HCT116 (cell line): ENCODE data around the gene PSMD12.

Source experiments
- CTCF ChIP-seq, 3 experiments: fragments of 200-600 bp in 1 of 3; sonication (generic) in 1 of 3; IDR thresholded peaks in 2 of 3; conservative IDR thresholded peaks in 1 of 3; 2 replicates each; pipeline ENCODE4 v1.5.1; 2012 to 2017; ENCODE audit warnings: low read depth in 2 of 3, low read length in 2 of 3, antibody characterized with exemption in 1 of 3, borderline replicate concordance in 1 of 3, control low read depth in 1 of 3, mild to moderate bottlenecking in 1 of 3, mixed read lengths in 1 of 3, mixed run types in 1 of 3, moderate library complexity in 1 of 3; ENCODE audit not compliant: insufficient read depth in 1 of 3
- EGR1 ChIP-seq: IDR thresholded peaks from 2 replicates; pipeline ENCODE4 v1.6.1; 2012; ENCODE audit warnings: low read depth
- EZH2 ChIP-seq: fragments of 200-600 bp; sonication (generic); IDR thresholded peaks from 2 replicates; pipeline ENCODE4 v1.6.1; 2017; ENCODE audit warnings: antibody characterized with exemption, mixed run types
- MAX ChIP-seq: IDR thresholded peaks from 2 replicates; pipeline ENCODE4 v1.6.1; 2012
- POLR2A ChIP-seq: IDR thresholded peaks from 2 replicates; pipeline ENCODE4 v1.7.0; 2011; ENCODE audit warnings: borderline replicate concordance; ENCODE audit not compliant: insufficient read depth, insufficient read length; ENCODE audit errors: extremely low read depth
- POLR2AphosphoS5 ChIP-seq: IDR thresholded peaks from 2 replicates; pipeline ENCODE4 v1.6.1; 2011; ENCODE audit warnings: mild to moderate bottlenecking, low read depth, low read length, moderate library complexity
- RAD21 ChIP-seq: IDR thresholded peaks from 2 replicates; pipeline ENCODE4 v1.6.1; 2012; ENCODE audit warnings: low read depth, mild to moderate bottlenecking
- REST ChIP-seq: IDR thresholded peaks from 2 replicates; pipeline ENCODE4 v1.6.1; 2012; ENCODE audit warnings: low read depth
- SIN3A ChIP-seq: IDR thresholded peaks from 2 replicates; pipeline ENCODE4 v1.6.1; 2012; ENCODE audit warnings: low read depth
- SP1 ChIP-seq: IDR thresholded peaks from 2 replicates; pipeline ENCODE4 v1.6.1; 2012; ENCODE audit warnings: low read depth
- SRF ChIP-seq: IDR thresholded peaks from 2 replicates; pipeline ENCODE4 v1.6.1; 2012; ENCODE audit warnings: low read depth
- TCF7L2 ChIP-seq: IDR thresholded peaks from 2 replicates; pipeline ENCODE4 v1.7.0; 2011; ENCODE audit warnings: borderline replicate concordance, inconsistent platforms; ENCODE audit not compliant: insufficient read depth, insufficient read length; ENCODE audit errors: extremely low read depth
- ZBTB33 ChIP-seq: IDR thresholded peaks from 2 replicates; pipeline ENCODE4 v1.6.1; 2011; ENCODE audit warnings: mild to moderate bottlenecking, low read length, moderate library complexity; ENCODE audit not compliant: insufficient replicate concordance; ENCODE audit errors: extremely low read depth

- TF ChIP-seq EGR1 (no peak), SIN3A (no peak; the same call in 1 of the 2 replicates), REST (no peak), MAX (no peak), EZH2 (no peak), SP1 (no peak), RAD21 (no peak), TCF7L2 (no peak), CTCF (IDR thresholded peaks at IDR 0.05 in 2 of 3, conservative IDR thresholded peaks at IDR 0.05 in 1 of 3; ENCODE audit: borderline replicate concordance in 1 of 3, insufficient read depth in 1 of 3, low read depth in 2 of 3, low read length in 2 of 3) (no peak), POLR2A (no peak), POLR2AphosphoS5 (no peak), ZBTB33 (no peak), SRF (no peak)
Measured at GRCh38 chr17:67365738-67366192, 612 bp downstream of the PSMD12 start.
